ENCODE measurements around the gene ATP6V0E2. TPM values are rescaled to one million over a fixed set of nuclear protein-coding genes. Genes with fewer than 3 reads are reported as not detected.
A peak's percentile ranks its signal among the peaks of the same experiment; 100 is the strongest.

The ATP6V0E2 gene
- total RNA-seq, 2 donors from 2014 or later, result 6.3 to 58.2 TPM

GRCh38 chr7:149837564-149838223 lies 36.1 kb upstream of the ATP6V0E2 start:
- peaks cover 8 to 11% of the 10 kb centered on the region in 2 donors for H3K4me1 ChIP-seq (ENCODE audit: control insufficient read depth in 1 of 2, low read depth in 2 of 2)
- no peak for TF ChIP-seq CTCF (IDR thresholded peaks at IDR 0.05)
- H3K9me3 ChIP-seq, result no peaks in the 10 kb centered on the region
- no peak for DNase-seq (ENCODE audit: low spot score)
- no peaks in the 10 kb centered on the region for H3K36me3 ChIP-seq
- no peak for ATAC-seq (ENCODE audit: insufficient number of reproducible peaks, low FRiP score, low read depth)
- peak overlapping the region; percentile 98 for H3K4me3 ChIP-seq
- no peak overlapping the region for H3K27ac ChIP-seq
- no peaks in the 10 kb centered on the region for H3K27me3 ChIP-seq (replicated peaks; ENCODE audit: insufficient read depth)

- H3K27ac ChIP-seq, result peak within 1 kb of the TSS; percentile 68 to 81
- ATAC-seq (ENCODE audit: insufficient number of reproducible peaks, low FRiP score, low read depth), result peak; percentile 98
These were observed 35.4 kb upstream of the ATP6V0E2 start, which contains the start of gene ZNF862 for GRCh38 chr7:149838224-149838991. ZNF862 (plus strand) TSS chr7:149838375; CDS start chr7:149838612, 237 bp downstream.

GRCh38 chr7:149838992-149839408 lies 34.8 kb upstream of the ATP6V0E2 start:
- no peaks in the 10 kb centered on the region for H3K27me3 ChIP-seq (replicated peaks; ENCODE audit: insufficient read depth)
- no peaks in the 10 kb centered on the region for H3K36me3 ChIP-seq
- no peaks in the 10 kb centered on the region for H3K9me3 ChIP-seq
- H3K27ac ChIP-seq, result peak overlapping the region in 1 of 2 donors; percentile 68
- ATAC-seq (ENCODE audit: insufficient number of reproducible peaks, low FRiP score, low read depth) (no peak), DNase-seq (ENCODE audit: low spot score) (no peak)
- H3K4me1 ChIP-seq (ENCODE audit: control insufficient read depth in 1 of 2, low read depth in 2 of 2), result peaks cover 8 to 11% of the 10 kb centered on the region in 2 donors
- TF ChIP-seq CTCF (IDR thresholded peaks at IDR 0.05), result no peak
- H3K4me3 ChIP-seq, result peak overlapping the region; percentile 98

More at GRCh38 chr7:149838224-149838991, 35.4 kb upstream of the ATP6V0E2 start, which contains the start of gene ZNF862:
- Histone ChIP-seq H3K4me3 (peak within 1 kb of the TSS; percentile 98), H3K36me3 (no peaks in the 10 kb centered on the region), H3K27me3 (replicated peaks; ENCODE audit: insufficient read depth) (no peaks in the 10 kb centered on the region), H3K9me3 (no peaks in the 10 kb centered on the region), H3K4me1 (ENCODE audit: control insufficient read depth in 1 of 2, low read depth in 2 of 2) (peaks cover 8 to 11% of the 10 kb centered on the region in 2 donors)
- DNase-seq (ENCODE audit: low spot score), result peak; percentile 88
- no peak for TF ChIP-seq CTCF (IDR thresholded peaks at IDR 0.05)

- no peaks in the 10 kb centered on the region for H3K36me3 ChIP-seq
- DNase-seq (ENCODE audit: low spot score), result no peak
- no peaks in the 10 kb centered on the region for H3K9me3 ChIP-seq
- TF ChIP-seq CTCF (IDR thresholded peaks at IDR 0.05), result no peak
- no peak overlapping the region for H3K27ac ChIP-seq
- H3K4me1 ChIP-seq (ENCODE audit: control insufficient read depth in 1 of 2, low read depth in 2 of 2), result peaks cover 8 to 11% of the 10 kb centered on the region in 2 donors
- ATAC-seq (ENCODE audit: insufficient number of reproducible peaks, low FRiP score, low read depth), result no peak
- H3K4me3 ChIP-seq, result no peak overlapping the region
- H3K27me3 ChIP-seq (replicated peaks; ENCODE audit: insufficient read depth), result no peaks in the 10 kb centered on the region
These were observed 33.8 kb upstream of the ATP6V0E2 start for GRCh38 chr7:149839933-149840332.

GRCh38 chr7:149843566-149843965 lies 30.2 kb upstream of the ATP6V0E2 start:
- no peak overlapping the region for H3K4me3 ChIP-seq
- H3K9me3 ChIP-seq, result no peaks in the 10 kb centered on the region
- TF ChIP-seq CTCF (IDR thresholded peaks at IDR 0.05), result no peak
- no peaks in the 10 kb centered on the region for H3K27me3 ChIP-seq (replicated peaks; ENCODE audit: insufficient read depth)
- H3K27ac ChIP-seq, result no peak overlapping the region
- DNase-seq (ENCODE audit: low spot score) (no peak), ATAC-seq (ENCODE audit: insufficient number of reproducible peaks, low FRiP score, low read depth) (no peak)
- H3K4me1 ChIP-seq (ENCODE audit: control insufficient read depth in 1 of 2, low read depth in 2 of 2), result peaks cover 8 to 11% of the 10 kb centered on the region in 2 donors
- peaks cover 8% of the 10 kb centered on the region for H3K36me3 ChIP-seq
